Transverse colon (tissue), 4 donors: ENCODE data around the gene PRKCD.

Experiments
- CTCF ChIP-seq, 5 experiments: fragments of 200-600 bp in 3 of 5; fragments of 450-650 bp in 2 of 5; sonication (generic) in 3 of 5; IDR thresholded peaks; 1 replicate in 2 of 5; 2 replicates in 3 of 5; pipeline ENCODE4 v1.5.1; 2016 to 2017; ENCODE audit warnings: antibody characterized with exemption in 5 of 5, inconsistent platforms in 3 of 5, mild to moderate bottlenecking in 2 of 5, moderate library complexity in 1 of 5
- EP300 ChIP-seq: sonication (generic); formaldehyde crosslinking; IDR thresholded peaks from one replicate; pipeline ENCODE4 v1.6.1; 2017; ENCODE audit warnings: antibody characterized with exemption, low read depth
- POLR2A ChIP-seq: fragments of 450-650 bp; IDR thresholded peaks from one replicate; pipeline ENCODE4 v1.6.1; 2016; ENCODE audit warnings: antibody characterized with exemption, mild to moderate bottlenecking, moderate library complexity
- POLR2AphosphoS5 ChIP-seq, 3 donors: sonication (generic); formaldehyde crosslinking; IDR thresholded peaks; one replicate each; pipeline ENCODE4 v1.6.1; 2016; ENCODE audit warnings: antibody characterized with exemption in 3 of 3

- no peak for TF ChIP-seq POLR2A
- no peak for TF ChIP-seq POLR2AphosphoS5 (IDR thresholded peaks at IDR 0.05)
- TF ChIP-seq EP300: no peak
- peak in 1 of 5 experiments; percentile 56 for TF ChIP-seq CTCF (IDR thresholded peaks at IDR 0.05)
Measured at GRCh38 chr3:53160061-53160659, 849 bp upstream of the PRKCD start.
